Ishikawa (cell line): ENCODE measurements around the gene ABCA8.

Experiments used
- CEBPB ChIP-seq: IDR thresholded peaks from 2 replicates; pipeline ENCODE4 v1.6.1; 2012
- CREB1 ChIP-seq: IDR thresholded peaks from 2 replicates; pipeline ENCODE4 v1.6.1; 2012; ENCODE audit warnings: low read depth
- EGR1 ChIP-seq: IDR thresholded peaks from 2 replicates; pipeline ENCODE4 v1.6.1; 2012
- EP300 ChIP-seq: IDR thresholded peaks from 2 replicates; pipeline ENCODE4 v1.6.1; 2012; ENCODE audit warnings: borderline replicate concordance
- FOXM1 ChIP-seq: IDR thresholded peaks from 2 replicates; pipeline ENCODE4 v1.6.1; 2012; ENCODE audit warnings: low read depth, borderline replicate concordance
- MAX ChIP-seq: IDR thresholded peaks from 2 replicates; pipeline ENCODE4 v1.6.1; 2012
- NFIC ChIP-seq: IDR thresholded peaks from 2 replicates; pipeline ENCODE4 v1.6.1; 2012
- RAD21 ChIP-seq: IDR thresholded peaks from 2 replicates; pipeline ENCODE4 v1.6.1; 2012; ENCODE audit warnings: low read depth
- REST ChIP-seq: IDR thresholded peaks from 2 replicates; pipeline ENCODE4 v1.6.1; 2012; ENCODE audit warnings: low read depth, mild to moderate bottlenecking
- TAF1 ChIP-seq: IDR thresholded peaks from 2 replicates; pipeline ENCODE4 v1.6.1; 2012; ENCODE audit warnings: low read depth, mild to moderate bottlenecking
- TCF12 ChIP-seq: IDR thresholded peaks from 2 replicates; pipeline ENCODE4 v1.6.1; 2012; ENCODE audit warnings: low read depth
- TEAD4 ChIP-seq: IDR thresholded peaks from 2 replicates; pipeline ENCODE4 v1.6.1; 2012
- USF1 ChIP-seq: IDR thresholded peaks from 2 replicates; pipeline ENCODE4 v1.6.1; 2012
- YY1 ChIP-seq: IDR thresholded peaks from 2 replicates; pipeline ENCODE4 v1.6.1; 2012; ENCODE audit warnings: low read depth
- ZBTB7A ChIP-seq: IDR thresholded peaks from 2 replicates; pipeline ENCODE4 v1.6.1; 2012; ENCODE audit warnings: low read depth

ABCA8 gene

GRCh38 chr17:68942389-68942788 lies 12.8 kb downstream of the ABCA8 start:
- TF ChIP-seq TEAD4 (no peak), FOXM1 (no peak), MAX (no peak), CEBPB (no peak), NFIC (no peak), EGR1 (no peak), CREB1 (no peak), YY1 (no peak), USF1 (no peak), TAF1 (no peak)

- TF ChIP-seq REST (no peak), EGR1 (no peak), RAD21 (no peak), NFIC (no peak), USF1 (no peak), TCF12 (no peak), TAF1 (no peak)
Measured at GRCh38 chr17:68941761-68942160, 13.4 kb downstream of the ABCA8 start.

GRCh38 chr17:68939195-68939594 lies 16.0 kb downstream of the ABCA8 start:
- TF ChIP-seq CEBPB (no peak), ZBTB7A (no peak), USF1 (no peak), REST (no peak), NFIC (no peak), FOXM1 (no peak), TEAD4 (no peak), RAD21 (no peak), YY1 (no peak), CREB1 (no peak), TCF12 (no peak), EP300 (no peak), TAF1 (no peak), EGR1 (no peak), MAX (no peak)

- TF ChIP-seq NFIC (no peak), TEAD4 (no peak), USF1 (no peak), TAF1 (no peak), EGR1 (no peak), CEBPB (no peak), EP300 (no peak), CREB1 (no peak), RAD21 (no peak), REST (no peak), MAX (no peak), FOXM1 (no peak), ZBTB7A (no peak), TCF12 (no peak), YY1 (no peak)
Measured at GRCh38 chr17:68937890-68938514, 17.2 kb downstream of the ABCA8 start.
